Heart left ventricle (tissue), 16 donors: ENCODE data around the gene NECTIN1. TPM values are rescaled to one million over a fixed set of nuclear protein-coding genes. Genes with fewer than 3 reads are reported as not detected.

Source experiments
- ATAC-seq, 4 donors: fragments of 200-7000 bp; cut with Tn5 transposase; one replicate each; pipeline ENCODE4 v1.9.1; 2020 to 2022; ENCODE audit warnings: moderate library complexity in 4 of 4, mild to moderate bottlenecking in 3 of 4, moderate number of reproducible peaks in 1 of 4
- DNase-seq, 5 donors: peaks; one replicate each; pipeline ENCODE4 v3.0.0-alpha.2; 2020
- H3K27ac ChIP-seq, 12 donors: fragments of 200-600 bp; sonication (generic) in 4 of 12; one replicate each; pipeline versions ENCODE4 v1.5.0 to v1.8.0; 2016 to 2022; ENCODE audit warnings: mild to moderate bottlenecking in 2 of 12
- H3K27me3 ChIP-seq, 9 donors: fragments of 200-600 bp; sonication (generic) in 2 of 9; one replicate each; pipeline versions ENCODE4 v1.5.1 to v1.8.0; 2016 to 2022; ENCODE audit warnings: mild to moderate bottlenecking in 3 of 9
- H3K36me3 ChIP-seq, 9 donors: fragments of 200-600 bp; sonication (generic) in 2 of 9; one replicate each; pipeline versions ENCODE4 v1.5.0 to v1.8.0; 2018 to 2022; ENCODE audit warnings: mild to moderate bottlenecking in 2 of 9
- H3K4me1 ChIP-seq, 12 donors: fragments of 200-600 bp; sonication (generic) in 4 of 12; one replicate each; pipeline versions ENCODE4 v1.5.0 to v1.8.0; 2016 to 2022; ENCODE audit warnings: mild to moderate bottlenecking in 3 of 12
- H3K4me3 ChIP-seq, 12 donors: fragments of 200-600 bp; sonication (generic) in 4 of 12; one replicate each; pipeline versions ENCODE4 v1.5.0 to v1.8.0; 2017 to 2022; ENCODE audit warnings: mild to moderate bottlenecking in 9 of 12, moderate library complexity in 4 of 12
- H3K9me3 ChIP-seq, 12 donors: fragments of 200-600 bp; sonication (generic) in 4 of 12; one replicate each; pipeline versions ENCODE4 v1.5.0 to v1.8.0; 2016 to 2022; ENCODE audit warnings: mild to moderate bottlenecking in 1 of 12
- CTCF ChIP-seq, 12 donors: fragments of 200-600 bp; sonication (generic) in 4 of 12; IDR thresholded peaks; one replicate each; pipeline versions ENCODE4 v1.5.0 to v1.8.0; 2018 to 2022; ENCODE audit warnings: antibody characterized with exemption in 12 of 12, mild to moderate bottlenecking in 5 of 12
- POLR2A ChIP-seq, 2 donors: fragments of 450-650 bp; IDR thresholded peaks; one replicate each; pipeline ENCODE4 v1.6.1; 2017; ENCODE audit warnings: antibody characterized with exemption in 2 of 2, mild to moderate bottlenecking in 2 of 2, moderate library complexity in 2 of 2
- WGBS, 4 donors: extraction: QIAGEN DNeasy Blood & Tissue Kit in 2 of 4; methylation state at CpG; one replicate each; pipeline versions ENCODE4 v1.1.5 to v1.1.7; 2013 to 2018; 5-methylcytosine and 5-hydroxymethylcytosine counted together
- intact Hi-C, 10 donors: fragments of 100-400 bp; cut with DNase I; formaldehyde crosslinking; loops; one replicate each; pipeline versions ENCODE4 v1.11.1 to v1.14.2; 2022
- polyA plus RNA-seq, 2 donors: library from polyadenylated mRNA; stranded (reverse); fragments of 200-250 nt; gene quantifications; one replicate each; pipeline ENCODE4 v1.2.3, GENCODE V29; 2013
- total RNA-seq, 9 donors: library from RNA; depleted of rRNA in 2 of 9; stranded (reverse); fragments of >200 nt in 2 of 9; fragmentation: NEBNext Ultra II Directional in 3 of 9; extraction: Animal tissue kit (Norgen Biotek cat#: 25700) in 3 of 9; gene quantifications; one replicate each; pipeline versions ENCODE4 v1.1.0 to v1.2.4, GENCODE V29; 2016 to 2023
- donor health status: ischemic (EF 13 %, LVEDD 7.1; RV severe dilation, severe dysfunction).
- donor health status: healthy with polysubstance abuse.
- donor health status: DM: no; HTN: yes; CAD: no.
- donor health status: DM: no; HTN: no; CAD: no.
- donor health status: ischemic (EF 25% LVEDD 6.9; RV normal size, moderate dysfunction).
- donor health status: ischemic (EF 25% LVEDD 5.7; RV mildly dilated, moderate dysfunction).
- donor health status: healthy.
- donor health status: DM: yes; HTN: yes; CAD: no.
- donor health status: ischemic (EF 35%, LVEDD 5.7; RV mildly dilated, moderate dysfunction).
- donor health status: nonischemic (EF 11% LVEDD 7.7; RV severe dilation, severe dysfunction).
- donor health status: DM: yes; HTN: yes; CAD: no.
- donor health status: PGD.
- donor health status: ischemic (EF 29% LVEDD 5.4; RV normal size, mild dysfunction).
- donor health status: nonischemic (EF 23%, LVEDD 6.1; RV moderate dilation, normal function).

The NECTIN1 gene
- total and polyA plus RNA-seq, 11 donors: 5.8 to 28.6 (median 18.5) TPM

DNA sequence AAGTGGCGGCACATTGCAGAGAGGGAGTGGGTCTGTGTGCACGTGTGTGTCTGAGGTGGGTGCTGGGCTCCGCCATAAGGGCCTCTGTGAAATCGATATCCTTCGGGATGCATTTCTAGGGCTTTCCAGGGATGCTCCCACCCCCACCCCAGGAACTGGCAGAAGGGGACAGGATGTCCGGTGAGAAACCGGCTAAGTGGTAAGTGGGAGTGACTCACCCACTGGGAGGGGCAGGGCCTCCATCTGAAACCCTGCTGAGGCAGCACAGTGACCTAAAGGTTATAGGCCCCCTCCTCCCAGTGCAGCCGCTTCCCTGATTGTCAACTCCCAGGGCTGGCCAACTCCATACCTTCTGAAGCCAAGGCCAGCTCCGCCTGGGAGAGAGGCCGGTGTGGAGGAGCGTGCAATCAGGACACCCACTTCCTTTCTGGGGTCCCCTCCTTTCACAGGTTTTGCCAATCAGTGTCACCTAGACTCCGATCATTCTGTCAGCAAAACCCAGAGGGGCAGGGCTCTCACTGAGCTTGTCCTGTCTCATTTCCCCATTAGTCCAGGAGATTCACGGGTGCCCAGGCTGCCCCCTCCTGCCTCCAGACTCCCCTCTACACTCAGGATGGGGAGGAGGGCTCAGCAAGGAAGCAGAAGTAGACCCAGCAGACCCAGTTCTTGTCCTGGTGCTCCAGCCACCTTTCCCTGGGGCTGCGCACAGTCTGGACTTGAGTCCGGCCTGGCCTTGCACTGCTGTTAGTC, 44.5 kb downstream of the NECTIN1 start:
- Histone ChIP-seq H3K9me3 (no peaks in the 10 kb centered on the region), H3K36me3 (no peaks in the 10 kb centered on the region), H3K4me3 (no peak overlapping the region), H3K4me1 (peaks cover 0 to 32% (median 21%) of the 10 kb centered on the region in 12 donors), H3K27me3 (no peaks in the 10 kb centered on the region), H3K27ac (no peak overlapping the region)
- WGBS, 4 donors: 57 to 71% (median 60%) methylated on average over 7 to 15 of the region's 15 CpGs
- TF ChIP-seq POLR2A (IDR thresholded peaks at IDR 0.05) (no peak), CTCF (IDR thresholded peaks at IDR 0.05) (no peak)
- intact Hi-C loops: loop anchor here in 4 of 10 donors (5.0 kb wide), 2 partner anchors 38 to 43 kb away; partner anchors contain the start of gene NECTIN1 (in 3 of the 4)
- DNase-seq (peak in 1 of 5 donors; percentile 63), ATAC-seq (peak in 3 of 4 donors; percentile 21 to 49 (median 36))

- H3K27me3 ChIP-seq: no peaks in the 10 kb centered on the region
- H3K27ac ChIP-seq: no peak overlapping the region
- DNase-seq: no peak
- intact Hi-C loops: loop anchor here in 3 of 10 donors (5.0 kb wide), 2 partner anchors 39 to 44 kb away; partner anchors contain the start of gene NECTIN1 (in 2 of the 3)
- no peaks in the 10 kb centered on the region for H3K9me3 ChIP-seq
- TF ChIP-seq CTCF (IDR thresholded peaks at IDR 0.05): no peak
- no peak for TF ChIP-seq POLR2A (IDR thresholded peaks at IDR 0.05)
- H3K4me1 ChIP-seq: peaks cover 0 to 32% (median 21%) of the 10 kb centered on the region in 12 donors
- no peak overlapping the region for H3K4me3 ChIP-seq
- ATAC-seq: no peak
- no peaks in the 10 kb centered on the region for H3K36me3 ChIP-seq
- 83 to 93% (median 87%) methylated on average over 9 of the region's 9 CpGs for WGBS, 4 donors
Observed at GRCh38 chr11:119683783-119684182, 45.2 kb downstream of the NECTIN1 start.

DNA sequence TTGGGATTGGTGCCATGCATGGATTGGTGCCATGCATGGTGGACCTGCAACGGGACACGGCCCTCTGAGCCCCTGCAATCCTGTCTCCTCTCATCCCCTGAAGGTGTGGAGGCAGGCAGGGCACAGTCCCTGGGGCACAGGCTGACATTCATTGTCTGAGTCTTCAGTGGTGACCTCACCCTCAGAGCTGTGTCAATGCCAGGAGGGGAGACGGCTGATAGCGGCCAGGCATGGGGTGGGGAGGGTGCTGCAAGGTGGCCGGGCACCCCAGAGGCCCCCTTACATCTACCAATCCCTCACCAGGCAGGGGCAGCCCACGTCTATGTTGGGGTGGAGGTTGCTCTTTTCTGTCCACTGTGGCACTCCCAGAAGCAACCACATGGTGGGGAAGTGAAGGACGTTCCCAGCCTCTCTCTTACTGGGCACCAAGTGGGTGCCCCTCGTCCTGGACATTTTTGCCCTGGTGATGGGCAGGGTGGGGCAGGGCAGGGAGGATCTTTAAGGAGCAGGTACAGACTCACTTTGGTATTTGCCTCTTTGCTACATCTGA, 47.6 kb downstream of the NECTIN1 start:
- H3K9me3 ChIP-seq: no peaks in the 10 kb centered on the region
- ATAC-seq (peak in 3 of 4 donors; percentile 22 to 51 (median 29)), DNase-seq (no peak)
- H3K4me3 ChIP-seq: no peak overlapping the region
- H3K27ac ChIP-seq: peak overlapping the region in 1 of 12 donors; percentile 28
- intact Hi-C loops: loop anchor here in 3 of 10 donors (5.0 kb wide), 2 partner anchors 41 to 46 kb away; partner anchors contain the start of gene NECTIN1 (in 2 of the 3)
- no peaks in the 10 kb centered on the region for H3K27me3 ChIP-seq
- no peak for TF ChIP-seq POLR2A (IDR thresholded peaks at IDR 0.05)
- peak in 10 of 12 donors; percentile 10 to 41 (median 25) for TF ChIP-seq CTCF (IDR thresholded peaks at IDR 0.05)
- 34 to 52% (median 39%) methylated on average over 5 to 8 of the region's 8 CpGs for WGBS, 4 donors
- peaks cover 0 to 38% (median 21%) of the 10 kb centered on the region in 12 donors for H3K4me1 ChIP-seq
- H3K36me3 ChIP-seq: peaks cover 0 to 21% (median 0%) of the 10 kb centered on the region in 9 donors
